ENCODE data around the gene KIF19. TPM values are rescaled to one million over a fixed set of nuclear protein-coding genes. Genes with fewer than 3 reads are reported as not detected.

KIF19 gene
- total RNA-seq, 1 experiment from 2014 or later = 0.15 TPM

GRCh38 chr17:74354123-74354522, 28.1 kb downstream of the KIF19 start:
- DNase-seq (ENCODE audit: low read depth, low spot score) = peak; percentile 74
- no peaks in the 10 kb centered on the region for H3K27me3 ChIP-seq (ENCODE audit: insufficient read depth, low read length)
- ATAC-seq = peak; percentile 98
- no peaks in the 10 kb centered on the region for H3K9me3 ChIP-seq (ENCODE audit: control insufficient read depth in 1 of 2, insufficient read depth in 1 of 2, low read depth in 1 of 2, low read length in 2 of 2)
- ChIA-PET POLR2A (no interaction called here), CTCF (interaction anchor here (1.3 to 1.5 kb wide), 2 partner anchors 14 to 58 kb away, joined by 9 to 14 read pairs; no protein-coding TSS in a partner anchor), RAD21 (ENCODE audit: low non-redundant PET in 1 of 2, low total read pairs in 2 of 2, uncharacterized antibody in 2 of 2, unreplicated experiment in 2 of 2) (no interaction called here)
- H3K4me2 ChIP-seq (ENCODE audit: low read length) = peak overlapping the region; percentile 58
- no peak overlapping the region for H3K9ac ChIP-seq (ENCODE audit: low read length)
- no peaks in the 10 kb centered on the region for H3K79me2 ChIP-seq (ENCODE audit: insufficient read depth, low read length)
- peaks cover 7 to 14% of the 10 kb centered on the region in 2 experiments; a peak in 3 of 4 replicates for H3K4me1 ChIP-seq (ENCODE audit: control insufficient read depth in 1 of 2, insufficient read depth in 2 of 2, low read length in 2 of 2)
- no TSS peak for BruUV-seq (replicated peaks)
- H3K27ac ChIP-seq (ENCODE audit: low read depth, low read length) = no peak overlapping the region; the same call in 1 of the 2 replicates
- intact Hi-C loops (cut with micrococcal nuclease) = loop anchor here (1.0 to 5.0 kb wide), 2 partner anchors 53 to 142 kb away; partner anchors contain the start of gene TTYH2
- no peaks in the 10 kb centered on the region for H4K20me1 ChIP-seq (ENCODE audit: insufficient read depth)
- H3K9me2 ChIP-seq (ENCODE audit: insufficient read depth) = no peaks in the 10 kb centered on the region
- peak overlapping the region; percentile 76 for H2AFZ ChIP-seq (ENCODE audit: low read depth, low read length, poor library complexity, severe bottlenecking)
- peak overlapping the region; percentile 19 to 33; a peak in 3 of 4 replicates for H3K4me3 ChIP-seq (replicated peaks in 1 of 2; ENCODE audit: low read depth in 1 of 2, low read length in 2 of 2)
- H3K36me3 ChIP-seq (ENCODE audit: control insufficient read depth in 1 of 2, insufficient read depth in 2 of 2, low read length in 2 of 2) = no peaks in the 10 kb centered on the region
- peak; percentile 100 for TF ChIP-seq CTCF (IDR thresholded peaks at IDR 0.05 in 2 of 3, conservative IDR thresholded peaks at IDR 0.05 in 1 of 3; ENCODE audit: borderline replicate concordance in 1 of 3, insufficient read depth in 1 of 3, low read depth in 2 of 3, low read length in 2 of 3)
- TF ChIP-seq, protein P1, sequence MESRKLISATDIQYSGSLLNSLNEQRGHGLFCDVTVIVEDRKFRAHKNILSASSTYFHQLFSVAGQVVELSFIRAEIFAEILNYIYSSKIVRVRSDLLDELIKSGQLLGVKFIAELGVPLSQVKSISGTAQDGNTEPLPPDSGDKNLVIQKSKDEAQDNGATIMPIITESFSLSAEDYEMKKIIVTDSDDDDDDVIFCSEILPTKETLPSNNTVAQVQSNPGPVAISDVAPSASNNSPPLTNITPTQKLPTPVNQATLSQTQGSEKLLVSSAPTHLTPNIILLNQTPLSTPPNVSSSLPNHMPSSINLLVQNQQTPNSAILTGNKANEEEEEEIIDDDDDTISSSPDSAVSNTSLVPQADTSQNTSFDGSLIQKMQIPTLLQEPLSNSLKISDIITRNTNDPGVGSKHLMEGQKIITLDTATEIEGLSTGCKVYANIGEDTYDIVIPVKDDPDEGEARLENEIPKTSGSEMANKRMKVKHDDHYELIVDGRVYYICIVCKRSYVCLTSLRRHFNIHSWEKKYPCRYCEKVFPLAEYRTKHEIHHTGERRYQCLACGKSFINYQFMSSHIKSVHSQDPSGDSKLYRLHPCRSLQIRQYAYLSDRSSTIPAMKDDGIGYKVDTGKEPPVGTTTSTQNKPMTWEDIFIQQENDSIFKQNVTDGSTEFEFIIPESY (IDR thresholded peaks at IDR 0.05; ENCODE audit: extremely low read depth, insufficient replicate concordance, low read length) = peak; percentile 35
- TF ChIP-seq RAD21 (IDR thresholded peaks at IDR 0.05; ENCODE audit: low read depth) = peak; percentile 75
- no peak for TF ChIP-seq REST (IDR thresholded peaks at IDR 0.05; ENCODE audit: low read depth)
- TF ChIP-seq EZH2 (IDR thresholded peaks at IDR 0.05) = no peak
- TF ChIP-seq ZFX (IDR thresholded peaks at IDR 0.05) = peak; percentile 26; the same call in 1 of the 2 replicates
- TF ChIP-seq, protein P2, sequence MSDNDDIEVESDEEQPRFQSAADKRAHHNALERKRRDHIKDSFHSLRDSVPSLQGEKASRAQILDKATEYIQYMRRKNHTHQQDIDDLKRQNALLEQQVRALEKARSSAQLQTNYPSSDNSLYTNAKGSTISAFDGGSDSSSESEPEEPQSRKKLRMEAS (IDR thresholded peaks at IDR 0.05) = no peak; the same call in 1 of the 2 replicates
- no peak for TF ChIP-seq SRF (IDR thresholded peaks at IDR 0.05; ENCODE audit: low read depth)
- TF ChIP-seq FOSL1 (IDR thresholded peaks at IDR 0.05; ENCODE audit: low read depth) = no peak
- no peak for TF ChIP-seq EGR1 (IDR thresholded peaks at IDR 0.05; ENCODE audit: low read depth)
- TF ChIP-seq SP1 (IDR thresholded peaks at IDR 0.05; ENCODE audit: low read depth) = no peak
- no peak for TF ChIP-seq SIN3A (IDR thresholded peaks at IDR 0.05; ENCODE audit: low read depth)
- TF ChIP-seq CEBPB (IDR thresholded peaks at IDR 0.05; ENCODE audit: low read depth) = no peak
- no peak for TF ChIP-seq JUND (IDR thresholded peaks at IDR 0.05)
- TF ChIP-seq YY1 (IDR thresholded peaks at IDR 0.05; ENCODE audit: extremely low read depth, insufficient replicate concordance, low read depth, low read length) = peak; percentile 69
- TF ChIP-seq ZNF274 (IDR thresholded peaks at IDR 0.05; ENCODE audit: low read depth, low read length) = no peak
- no peak for TF ChIP-seq POLR2A (IDR thresholded peaks at IDR 0.05; ENCODE audit: borderline replicate concordance, extremely low read depth, insufficient read depth, insufficient read length)
- TF ChIP-seq TCF7L2 (IDR thresholded peaks at IDR 0.05; ENCODE audit: borderline replicate concordance, extremely low read depth, insufficient read depth, insufficient read length) = peak; percentile 25
- no peak; the same call in 1 of the 2 replicates for TF ChIP-seq CBX3 (IDR thresholded peaks at IDR 0.05; ENCODE audit: low read depth)
- no peak for TF ChIP-seq EZH2phosphoT487 (IDR thresholded peaks at IDR 0.05; ENCODE audit: borderline replicate concordance)
- TF ChIP-seq, protein P3, sequence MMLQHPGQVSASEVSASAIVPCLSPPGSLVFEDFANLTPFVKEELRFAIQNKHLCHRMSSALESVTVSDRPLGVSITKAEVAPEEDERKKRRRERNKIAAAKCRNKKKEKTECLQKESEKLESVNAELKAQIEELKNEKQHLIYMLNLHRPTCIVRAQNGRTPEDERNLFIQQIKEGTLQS (IDR thresholded peaks at IDR 0.05) = no peak
